H54 (cell line): ENCODE data around the gene AHDC1.
"Not testable (repeated sequence)": the region's sequence is repeated elsewhere in the genome, so short reads cannot be mapped to it uniquely, and the experiment has no call there.

Experiments used
- DNase-seq: peaks from one replicate; pipeline ENCODE4 v3.0.0; 2011; ENCODE audit warnings: low spot score, mixed read lengths; ENCODE audit not compliant: insufficient read length
- FAIRE-seq: peaks from 3 replicates; lab custom pipeline; 2011; peaks lifted over from hg19 to GRCh38; lab: Jason Lieb, UNC
- POLR2A ChIP-seq: IDR thresholded peaks from 2 replicates; pipeline ENCODE4 v1.6.1; 2011; ENCODE audit warnings: low read depth, mild to moderate bottlenecking, low read length

Gene AHDC1

GRCh38 chr1:27627061-27627460 lies 23.1 kb upstream of the AHDC1 start:
- no peak for TF ChIP-seq POLR2A
- no peak for DNase-seq
- FAIRE-seq = no peak

GRCh38 chr1:27626031-27626935 lies 22.3 kb upstream of the AHDC1 start:
- FAIRE-seq (no peak), DNase-seq (no peak)
- TF ChIP-seq POLR2A = no peak

GRCh38 chr1:27624467-27625178 lies 20.7 kb upstream of the AHDC1 start:
- TF ChIP-seq POLR2A = no peak
- DNase-seq (no peak), FAIRE-seq (no peak)

GRCh38 chr1:27623327-27624212 lies 19.6 kb upstream of the AHDC1 start:
- FAIRE-seq (no peak), DNase-seq (no peak)
- no peak for TF ChIP-seq POLR2A

- DNase-seq (no peak), FAIRE-seq (no peak)
- no peak for TF ChIP-seq POLR2A
Observed at GRCh38 chr1:27622828-27623227, 18.9 kb upstream of the AHDC1 start.

- DNase-seq (no peak), FAIRE-seq (no peak)
- no peak for TF ChIP-seq POLR2A
Observed at GRCh38 chr1:27621051-27621920, 17.3 kb upstream of the AHDC1 start.

- not testable (repeated sequence) for DNase-seq, FAIRE-seq
Observed at GRCh38 chr1:27619782-27620438, 16.0 kb upstream of the AHDC1 start.

- TF ChIP-seq POLR2A = no peak
- no peak for DNase-seq
- no peak for FAIRE-seq
Observed at GRCh38 chr1:27618341-27619082, 14.6 kb upstream of the AHDC1 start.

- FAIRE-seq (no peak), DNase-seq (no peak)
- no peak for TF ChIP-seq POLR2A
Observed at GRCh38 chr1:27617420-27617819, 13.5 kb upstream of the AHDC1 start.

- TF ChIP-seq POLR2A = no peak
- DNase-seq = no peak
- no peak for FAIRE-seq
Observed at GRCh38 chr1:27616441-27616840, 12.5 kb upstream of the AHDC1 start.

GRCh38 chr1:27615346-27616192 lies 11.6 kb upstream of the AHDC1 start:
- DNase-seq (no peak), FAIRE-seq (no peak)
- TF ChIP-seq POLR2A = no peak
